IPS-20b (cell line): ENCODE measurements around the gene FAM200B.
"Not testable (repeated sequence)": the region's sequence is repeated elsewhere in the genome, so short reads cannot be mapped to it uniquely, and the experiment has no call there.

ENCODE experiments used
- H3K27ac ChIP-seq: one replicate; pipeline ENCODE4 v1.5.1; 2013; ENCODE audit warnings: low read length
- H3K27me3 ChIP-seq: 2 replicates; pipeline ENCODE4 v1.6.1; 2013; ENCODE audit warnings: mild to moderate bottlenecking, low read length, inconsistent platforms; ENCODE audit not compliant: insufficient read depth
- H3K36me3 ChIP-seq: 2 replicates; pipeline ENCODE4 v1.6.1; 2013; ENCODE audit warnings: low read depth, mild to moderate bottlenecking, inconsistent platforms, low read length, moderate library complexity; ENCODE audit not compliant: insufficient read depth
- H3K4me1 ChIP-seq: 2 replicates; pipeline ENCODE4 v1.6.1; 2013; ENCODE audit warnings: mild to moderate bottlenecking, control low read depth, inconsistent platforms, low read length, moderate library complexity; ENCODE audit not compliant: insufficient read depth
- H3K4me3 ChIP-seq: 2 replicates; pipeline ENCODE4 v1.5.1; 2013; ENCODE audit warnings: mild to moderate bottlenecking, low read length, inconsistent platforms
- H3K9ac ChIP-seq: 2 replicates; pipeline ENCODE4 v1.6.1; 2013; ENCODE audit warnings: low read depth, mild to moderate bottlenecking, inconsistent platforms, low read length, moderate library complexity
- H3K9me3 ChIP-seq: 2 replicates; pipeline ENCODE4 v1.6.1; 2013; ENCODE audit warnings: mild to moderate bottlenecking, low read depth, low read length, inconsistent platforms; ENCODE audit not compliant: insufficient read depth

FAM200B gene

DNA sequence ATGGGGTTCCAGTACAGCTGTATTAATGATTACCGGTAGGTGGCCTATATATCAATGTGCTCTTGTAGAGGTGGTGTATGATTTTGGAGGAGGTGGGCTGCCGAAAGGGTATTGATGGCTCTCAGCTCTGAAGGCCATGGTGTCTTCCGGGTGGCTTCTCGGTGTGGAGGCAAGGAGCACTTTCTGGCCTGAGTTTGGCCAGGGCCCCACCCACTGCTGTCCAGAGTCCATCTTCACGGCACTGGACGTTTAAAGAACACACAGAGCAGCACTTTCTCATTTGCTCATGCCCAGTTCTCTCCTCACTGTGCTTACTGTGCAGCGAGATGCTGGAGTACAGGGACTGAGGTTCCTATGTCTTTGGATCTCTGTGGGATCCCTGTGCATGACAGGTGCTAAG lies 37.3 kb downstream of the FAM200B start:
- no peaks in the 10 kb centered on the region for H3K36me3 ChIP-seq
- H3K27ac ChIP-seq = no peak overlapping the region
- H3K4me3 ChIP-seq = no peak overlapping the region
- no peaks in the 10 kb centered on the region for H3K4me1 ChIP-seq
- H3K27me3 ChIP-seq = no peaks in the 10 kb centered on the region
- no peaks in the 10 kb centered on the region for H3K9me3 ChIP-seq
- H3K9ac ChIP-seq = no peak overlapping the region

DNA sequence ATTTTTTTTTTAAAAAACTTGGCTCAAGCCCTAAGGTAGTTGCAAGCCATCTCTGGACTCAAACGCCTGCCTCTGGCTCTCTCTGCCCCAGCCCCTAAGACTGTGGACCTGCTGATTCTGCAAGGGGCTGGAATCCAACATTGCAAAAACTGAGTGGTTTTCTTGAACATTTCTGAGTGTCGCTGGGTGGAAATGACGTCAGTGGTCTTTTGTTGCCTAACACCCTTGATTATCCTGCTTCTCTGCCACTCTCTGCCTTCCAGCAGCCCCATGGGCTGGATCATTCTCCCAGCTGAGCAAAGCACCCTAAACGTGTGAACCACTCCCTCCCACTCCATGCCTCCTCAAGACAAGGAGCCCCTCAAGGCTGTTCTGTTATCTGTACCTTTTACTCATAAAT lies 37.9 kb downstream of the FAM200B start:
- Histone ChIP-seq H3K36me3 (no peaks in the 10 kb centered on the region), H3K27me3 (no peaks in the 10 kb centered on the region), H3K27ac (no peak overlapping the region), H3K9ac (no peak overlapping the region), H3K4me1 (no peaks in the 10 kb centered on the region), H3K4me3 (no peak overlapping the region), H3K9me3 (no peaks in the 10 kb centered on the region)

DNA sequence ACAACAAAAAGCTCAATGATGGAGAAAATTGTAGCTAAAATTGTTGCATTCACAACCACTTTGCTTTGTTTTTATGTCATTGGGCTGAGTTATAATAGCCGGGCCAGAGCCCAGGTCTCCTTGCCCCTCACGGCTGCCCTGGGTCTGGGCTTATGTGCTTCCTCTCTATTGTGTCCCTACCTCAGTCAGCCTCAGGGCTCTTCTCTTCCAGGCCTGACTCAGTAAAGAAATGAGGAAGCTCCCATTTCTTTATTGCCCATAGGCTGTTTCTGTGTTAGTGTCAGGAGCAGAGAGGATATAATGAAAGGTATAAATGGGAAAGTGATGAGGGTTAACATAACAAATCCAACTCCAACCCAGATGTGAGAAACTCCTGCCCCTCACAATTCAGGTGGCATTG lies 39.2 kb downstream of the FAM200B start:
- Histone ChIP-seq H3K27me3 (no peaks in the 10 kb centered on the region), H3K9me3 (no peaks in the 10 kb centered on the region), H3K4me1 (no peaks in the 10 kb centered on the region), H3K27ac (no peak overlapping the region), H3K36me3 (no peaks in the 10 kb centered on the region), H3K9ac (no peak overlapping the region), H3K4me3 (no peak overlapping the region)

DNA sequence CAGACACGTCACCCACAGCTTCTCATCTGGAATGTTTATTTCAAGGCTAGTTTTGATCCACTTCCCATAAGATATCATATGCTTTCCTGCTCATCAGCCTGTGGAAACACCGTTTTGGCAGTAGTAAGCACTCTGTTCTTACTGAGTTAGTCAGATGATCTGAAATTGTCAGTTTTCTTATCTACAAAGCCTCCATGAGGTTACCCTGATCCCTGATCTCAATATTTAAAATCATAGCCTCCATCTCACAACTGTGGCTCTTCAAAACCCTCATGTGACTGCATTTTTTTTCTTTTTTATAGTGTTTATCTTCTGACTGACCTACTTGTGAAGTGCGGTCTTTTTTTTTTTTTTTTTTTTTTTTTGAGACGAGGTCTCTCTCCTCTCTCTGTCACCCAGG lies 44.0 kb downstream of the FAM200B start:
- H3K4me1 ChIP-seq = no peaks in the 10 kb centered on the region
- H3K36me3 ChIP-seq = no peaks in the 10 kb centered on the region
- no peak overlapping the region for H3K27ac ChIP-seq

DNA sequence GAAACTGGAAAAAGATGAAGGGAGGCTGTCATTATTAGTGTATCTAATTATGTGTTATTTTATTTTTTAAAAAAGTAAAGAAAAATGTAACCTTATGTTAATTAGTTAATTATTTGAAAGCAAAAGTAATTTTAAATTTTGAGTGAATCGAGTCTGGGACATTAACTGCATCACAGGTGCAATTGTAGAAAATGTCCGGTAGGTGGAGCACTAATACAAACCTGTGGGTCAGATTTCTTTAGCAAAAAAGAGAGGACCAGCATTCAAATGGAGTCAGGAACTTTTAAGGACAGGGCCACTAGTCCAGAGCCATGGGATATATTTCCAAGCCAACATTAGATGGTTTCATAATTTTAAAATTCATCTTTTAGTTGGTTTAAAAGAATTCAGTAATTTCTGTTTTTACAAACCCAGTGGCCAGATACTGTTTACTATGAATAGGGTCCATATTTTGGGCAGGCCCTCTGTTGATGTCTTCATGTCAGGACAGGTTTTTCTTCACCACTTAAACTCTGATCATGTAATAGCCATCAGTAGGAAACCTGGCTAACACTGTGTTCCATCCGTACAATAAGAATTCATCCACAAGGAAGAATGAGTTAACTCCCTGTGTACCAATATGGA lies 48.4 kb downstream of the FAM200B start:
- no peaks in the 10 kb centered on the region for H3K36me3 ChIP-seq
- no peak overlapping the region for H3K4me3 ChIP-seq
- no peak overlapping the region for H3K27ac ChIP-seq
- no peaks in the 10 kb centered on the region for H3K4me1 ChIP-seq
- H3K9ac ChIP-seq = no peak overlapping the region
- H3K9me3 ChIP-seq = no peaks in the 10 kb centered on the region; the same call in 1 of the 2 replicates
- no peaks in the 10 kb centered on the region for H3K27me3 ChIP-seq

More for the DNA sequence above, 44.0 kb downstream of the FAM200B start:
- H3K4me3 ChIP-seq = no peak overlapping the region
- no peaks in the 10 kb centered on the region for H3K27me3 ChIP-seq
- no peak overlapping the region for H3K9ac ChIP-seq
- no peaks in the 10 kb centered on the region for H3K9me3 ChIP-seq

DNA sequence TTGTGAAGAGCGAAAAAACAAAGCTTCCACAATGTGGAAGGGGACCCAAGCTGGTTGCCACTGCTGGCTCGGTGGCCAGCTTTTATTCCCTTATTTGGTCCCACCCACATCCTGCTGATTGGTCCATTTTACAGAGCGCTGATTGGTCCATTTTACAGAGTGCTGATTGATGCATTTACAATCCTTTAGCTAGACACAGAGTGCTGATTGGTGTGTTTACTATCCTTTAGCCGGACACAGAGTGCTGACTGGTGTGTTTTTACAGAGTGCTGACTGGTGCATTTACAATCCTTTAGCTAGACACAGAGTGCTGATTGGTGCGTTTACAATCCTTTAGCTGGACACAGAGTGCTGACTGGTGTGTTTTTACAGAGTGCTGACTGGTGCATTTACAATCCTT lies 51.4 kb downstream of the FAM200B start:
- not testable (repeated sequence) for H3K9me3 ChIP-seq, H3K27me3 ChIP-seq, H3K9ac ChIP-seq

DNA sequence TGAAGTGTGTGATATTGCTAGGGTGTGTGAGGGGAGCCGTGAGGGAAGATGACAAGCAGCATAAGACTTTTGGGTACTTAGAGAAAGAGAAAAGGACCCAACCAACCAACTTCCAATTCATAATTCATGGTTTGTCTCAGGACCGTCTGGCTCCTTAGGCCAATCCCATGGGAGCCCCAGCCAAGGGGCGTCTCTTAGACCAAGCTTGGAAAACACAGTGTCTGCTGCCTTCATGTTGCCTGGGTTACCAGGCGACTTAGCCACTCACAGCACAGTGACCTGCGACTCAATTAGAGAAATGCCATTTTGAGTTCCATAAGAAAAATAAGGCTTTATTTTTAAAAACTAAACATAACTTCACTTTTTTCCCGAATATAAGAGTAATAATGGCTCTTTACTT lies 53.9 kb downstream of the FAM200B start:
- Histone ChIP-seq H3K36me3 (no peaks in the 10 kb centered on the region), H3K4me1 (no peaks in the 10 kb centered on the region), H3K9me3 (no peaks in the 10 kb centered on the region; the same call in 1 of the 2 replicates), H3K9ac (no peak overlapping the region), H3K27ac (no peak overlapping the region), H3K27me3 (no peaks in the 10 kb centered on the region), H3K4me3 (no peak overlapping the region)

More for the DNA sequence above, 51.4 kb downstream of the FAM200B start:
- not testable (repeated sequence) for H3K27ac ChIP-seq, H3K4me3 ChIP-seq, H3K4me1 ChIP-seq, H3K36me3 ChIP-seq

DNA sequence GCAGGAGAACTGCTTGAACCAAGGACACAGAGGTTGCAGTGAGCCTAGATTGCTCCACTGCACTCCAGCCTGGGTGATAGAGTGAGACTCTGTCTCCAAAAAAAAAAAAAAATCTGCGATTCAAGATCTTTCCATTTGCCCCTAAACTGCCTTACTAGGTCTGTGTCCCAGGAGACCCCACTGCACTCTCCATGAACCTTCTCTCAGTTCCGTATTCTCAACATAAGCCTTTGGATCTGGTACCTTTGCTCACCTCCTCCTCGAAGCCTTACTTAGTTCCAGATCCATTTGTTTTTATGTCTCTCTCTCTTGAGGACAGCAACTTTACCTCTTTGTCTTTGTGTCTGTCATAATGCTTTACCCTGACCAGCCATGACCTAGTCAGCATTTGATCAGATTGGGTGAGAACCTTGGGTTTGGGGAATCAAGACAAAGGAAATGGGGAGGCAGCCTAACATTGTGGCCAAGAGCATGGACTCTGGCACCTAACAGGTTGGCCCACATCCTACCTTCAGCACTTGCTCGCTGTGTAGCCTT lies 55.0 kb downstream of the FAM200B start:
- H3K4me1 ChIP-seq = no peaks in the 10 kb centered on the region
- no peak overlapping the region for H3K27ac ChIP-seq
- no peak overlapping the region for H3K9ac ChIP-seq
- H3K4me3 ChIP-seq = no peak overlapping the region
- H3K9me3 ChIP-seq = no peaks in the 10 kb centered on the region; the same call in 1 of the 2 replicates
- no peaks in the 10 kb centered on the region for H3K27me3 ChIP-seq
- H3K36me3 ChIP-seq = no peaks in the 10 kb centered on the region

DNA sequence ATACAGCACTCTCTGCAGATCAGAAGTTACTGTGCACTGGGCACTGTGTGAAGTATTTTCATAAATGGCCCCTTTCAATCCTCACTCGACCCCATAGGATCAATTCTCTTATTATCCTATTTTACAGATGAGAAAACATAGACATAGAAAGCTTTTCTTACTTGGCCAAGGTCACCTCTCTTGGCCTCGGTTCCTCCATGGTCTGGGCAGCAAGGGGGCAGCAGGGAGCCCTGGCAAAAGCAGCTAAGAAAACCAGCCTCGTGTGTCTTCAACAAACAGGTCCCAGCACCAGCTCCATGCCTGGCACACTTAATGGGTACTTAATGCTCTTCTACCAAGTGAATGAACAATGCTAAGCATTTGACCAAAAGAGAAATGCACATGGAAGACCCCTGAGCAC lies 55.6 kb downstream of the FAM200B start:
- Histone ChIP-seq H3K27ac (no peak overlapping the region), H3K9me3 (no peaks in the 10 kb centered on the region; the same call in 1 of the 2 replicates), H3K9ac (no peak overlapping the region), H3K4me1 (no peaks in the 10 kb centered on the region), H3K4me3 (no peak overlapping the region), H3K27me3 (no peaks in the 10 kb centered on the region), H3K36me3 (no peaks in the 10 kb centered on the region)

DNA sequence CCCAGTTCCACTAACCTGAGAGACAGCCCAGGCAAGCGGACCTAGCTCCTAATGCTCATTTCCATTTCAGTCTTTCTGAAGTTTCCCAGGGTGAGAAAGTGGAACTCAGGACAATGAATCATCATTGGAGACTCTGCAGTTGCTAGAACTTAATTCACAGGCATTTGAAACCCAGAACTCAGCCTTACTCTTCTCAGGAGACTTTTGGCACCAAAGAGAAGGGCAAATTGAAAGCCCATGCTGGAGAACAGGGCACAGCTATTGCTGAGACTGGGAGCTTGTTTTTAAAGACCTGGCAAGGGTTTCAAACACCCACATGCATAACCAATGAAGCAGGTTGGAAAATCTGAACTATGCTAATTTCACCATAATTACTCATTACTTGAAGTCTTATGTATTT lies 57.2 kb downstream of the FAM200B start:
- H3K4me3 ChIP-seq = no peak overlapping the region
- no peaks in the 10 kb centered on the region for H3K27me3 ChIP-seq
- H3K9ac ChIP-seq = no peak overlapping the region
- H3K9me3 ChIP-seq = no peaks in the 10 kb centered on the region; the same call in 1 of the 2 replicates
- no peaks in the 10 kb centered on the region for H3K36me3 ChIP-seq
- no peak overlapping the region for H3K27ac ChIP-seq
- no peaks in the 10 kb centered on the region for H3K4me1 ChIP-seq
